Measurements from ENCODE around the gene TREH.
"Not testable (repeated sequence)": the region's sequence is repeated elsewhere in the genome, so short reads cannot be mapped to it uniquely, and the experiment has no call there.

Gene TREH

GRCh38 chr11:118691926-118692830 lies 12.7 kb upstream of the TREH start:
- TF ChIP-seq CTCF (conservative IDR thresholded peaks at IDR 0.05; ENCODE audit: control insufficient read depth, insufficient read depth, low read depth, low read length), result no peak
- peak; percentile 73 for DNase-seq (ENCODE audit: low read depth)
- no peak overlapping the region for H3K4me3 ChIP-seq (ENCODE audit: control insufficient read depth, low read depth, low read length)

- no peak for TF ChIP-seq CTCF (conservative IDR thresholded peaks at IDR 0.05; ENCODE audit: control insufficient read depth, insufficient read depth, low read depth, low read length)
- no peak overlapping the region for H3K4me3 ChIP-seq (ENCODE audit: control insufficient read depth, low read depth, low read length)
- DNase-seq (ENCODE audit: low read depth), result no peak
Measured at GRCh38 chr11:118690553-118691304, 11.3 kb upstream of the TREH start.

GRCh38 chr11:118689852-118690552 lies 10.6 kb upstream of the TREH start:
- DNase-seq (ENCODE audit: low read depth), result peak; percentile 86
- peak overlapping the region; percentile 31 for H3K4me3 ChIP-seq (ENCODE audit: control insufficient read depth, low read depth, low read length)
- peak; percentile 72 for TF ChIP-seq CTCF (conservative IDR thresholded peaks at IDR 0.05; ENCODE audit: control insufficient read depth, insufficient read depth, low read depth, low read length)

GRCh38 chr11:118689503-118689851 lies 10.0 kb upstream of the TREH start:
- H3K4me3 ChIP-seq (ENCODE audit: control insufficient read depth, low read depth, low read length), result peak overlapping the region; percentile 31

GRCh38 chr11:118688851-118689502 lies 9.5 kb upstream of the TREH start:
- H3K4me3 ChIP-seq (ENCODE audit: control insufficient read depth, low read depth, low read length), result no peak overlapping the region
- DNase-seq (ENCODE audit: low read depth), result no peak
- no peak for TF ChIP-seq CTCF (conservative IDR thresholded peaks at IDR 0.05; ENCODE audit: control insufficient read depth, insufficient read depth, low read depth, low read length)

More at GRCh38 chr11:118689503-118689851, 10.0 kb upstream of the TREH start:
- no peak for TF ChIP-seq CTCF (conservative IDR thresholded peaks at IDR 0.05; ENCODE audit: control insufficient read depth, insufficient read depth, low read depth, low read length)
- DNase-seq (ENCODE audit: low read depth), result no peak

- H3K4me3 ChIP-seq (ENCODE audit: control insufficient read depth, low read depth, low read length); DNase-seq (ENCODE audit: low read depth): not testable (repeated sequence)
Measured at GRCh38 chr11:118688339-118688738, 8.9 kb upstream of the TREH start.
